HEK293T (cell line): ENCODE results near the gene EZR.

Source experiments
- BHLHE40 ChIP-seq: fragments of 450-650 bp; IDR thresholded peaks from 2 replicates; pipeline ENCODE4 v1.6.1; 2016; ENCODE audit warnings: mild to moderate bottlenecking, moderate library complexity, borderline replicate concordance
- CTBP1 ChIP-seq: fragments of 450-650 bp; IDR thresholded peaks from 2 replicates; pipeline ENCODE4 v1.6.1; 2016; ENCODE audit warnings: borderline replicate concordance
- ELF4 ChIP-seq: fragments of 450-650 bp; IDR thresholded peaks from 2 replicates; pipeline ENCODE4 v1.6.1; 2017; ENCODE audit warnings: antibody characterized with exemption
- FOXK2 ChIP-seq: fragments of 450-650 bp; IDR thresholded peaks from 2 replicates; pipeline ENCODE4 v1.6.1; 2016; ENCODE audit warnings: mild to moderate bottlenecking
- FOXM1 ChIP-seq: fragments of 450-650 bp; IDR thresholded peaks from 2 replicates; pipeline ENCODE4 v1.6.1; 2017; ENCODE audit warnings: mild to moderate bottlenecking, borderline replicate concordance
- HDGF ChIP-seq: fragments of 450-650 bp; IDR thresholded peaks from 2 replicates; pipeline ENCODE4 v1.6.1; 2017; ENCODE audit warnings: antibody characterized with exemption, borderline replicate concordance
- L3MBTL2 ChIP-seq: fragments of 450-650 bp; conservative IDR thresholded peaks from 2 replicates; pipeline ENCODE4 v1.6.1; 2016; ENCODE audit warnings: mild to moderate bottlenecking
- TARDBP ChIP-seq: fragments of 450-650 bp; IDR thresholded peaks from 2 replicates; pipeline ENCODE4 v1.6.1; 2016
- TF ChIP-seq, protein P1 (sequence below): fragments of 450-650 bp; IDR thresholded peaks from 2 replicates; pipeline ENCODE4 v1.6.1; 2016

DNA sequence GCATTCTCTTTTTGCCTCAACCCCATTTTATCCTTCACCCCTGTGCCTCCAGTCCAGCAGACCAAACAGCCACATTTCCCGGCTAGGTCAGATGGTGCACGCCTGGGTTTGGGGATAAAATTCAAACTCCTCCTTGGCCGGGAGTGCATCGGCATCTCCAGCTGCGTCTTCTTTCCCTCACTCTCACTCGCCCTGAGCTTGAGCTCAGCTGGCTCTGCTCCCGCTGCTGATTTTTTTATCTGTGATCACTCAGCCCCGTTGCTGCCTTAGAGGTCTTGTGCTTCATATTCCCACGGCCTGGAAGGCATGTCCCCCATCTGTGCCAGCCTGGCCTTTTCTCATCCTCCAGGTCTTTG, 6.8 kb upstream of the EZR start:
- TF ChIP-seq FOXM1: no peak
- no peak for TF ChIP-seq BHLHE40
- TF ChIP-seq CTBP1: no peak
- TF ChIP-seq HDGF: no peak
- TF ChIP-seq, protein P1, sequence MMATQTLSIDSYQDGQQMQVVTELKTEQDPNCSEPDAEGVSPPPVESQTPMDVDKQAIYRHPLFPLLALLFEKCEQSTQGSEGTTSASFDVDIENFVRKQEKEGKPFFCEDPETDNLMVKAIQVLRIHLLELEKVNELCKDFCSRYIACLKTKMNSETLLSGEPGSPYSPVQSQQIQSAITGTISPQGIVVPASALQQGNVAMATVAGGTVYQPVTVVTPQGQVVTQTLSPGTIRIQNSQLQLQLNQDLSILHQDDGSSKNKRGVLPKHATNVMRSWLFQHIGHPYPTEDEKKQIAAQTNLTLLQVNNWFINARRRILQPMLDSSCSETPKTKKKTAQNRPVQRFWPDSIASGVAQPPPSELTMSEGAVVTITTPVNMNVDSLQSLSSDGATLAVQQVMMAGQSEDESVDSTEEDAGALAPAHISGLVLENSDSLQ: no peak
- no peak for TF ChIP-seq FOXK2
- no peak for TF ChIP-seq ELF4
- no peak for TF ChIP-seq TARDBP
- no peak for TF ChIP-seq L3MBTL2
